CD4-positive, CD25-positive, alpha-beta regulatory T cell (primary cell): Measurements from ENCODE around the gene OR51E1. TPM values are rescaled to one million over a fixed set of nuclear protein-coding genes. Genes with fewer than 3 reads are reported as not detected.

ENCODE experiments used
- ATAC-seq, 2 donors: fragments of 150-1000 bp; cut with Tn5 transposase; one replicate each; pipeline ENCODE4 v1.10.0; 2021; ENCODE audit warnings: low read depth in 2 of 2, moderate number of reproducible peaks in 2 of 2, moderate library complexity in 1 of 2
- DNase-seq, 3 donors: peaks; one replicate each; pipeline versions ENCODE4 v3.0.0 to v3.0.0-alpha.2; 2012 to 2022; ENCODE audit warnings: mixed read lengths in 1 of 3
- H3K27ac ChIP-seq: one replicate; pipeline ENCODE4 v1.7.0; 2013; ENCODE audit warnings: mild to moderate bottlenecking, low read length; ENCODE audit not compliant: insufficient read depth, poor library complexity, severe bottlenecking
- H3K27me3 ChIP-seq: one replicate; pipeline ENCODE4 v1.7.0; 2013; ENCODE audit warnings: low read length; ENCODE audit not compliant: control insufficient read depth, insufficient read depth
- H3K36me3 ChIP-seq: one replicate; pipeline ENCODE4 v1.7.0; 2013; ENCODE audit warnings: mild to moderate bottlenecking, low read length, moderate library complexity; ENCODE audit not compliant: control insufficient read depth, insufficient read depth
- H3K4me1 ChIP-seq: 2 replicates; pipeline ENCODE4 v1.7.0; 2013; ENCODE audit warnings: mild to moderate bottlenecking, low read length; ENCODE audit not compliant: insufficient read depth, control insufficient read depth, poor library complexity, severe bottlenecking
- H3K4me3 ChIP-seq: one replicate; pipeline ENCODE4 v1.7.0; 2013; ENCODE audit warnings: low read depth, mild to moderate bottlenecking, low read length, moderate library complexity
- H3K9me3 ChIP-seq, 2 experiments: 1 replicate in 1 of 2; 2 replicates in 1 of 2; pipeline ENCODE4 v1.7.0; 2013; ENCODE audit warnings: low read length in 2 of 2, mild to moderate bottlenecking in 1 of 2, moderate library complexity in 1 of 2; ENCODE audit not compliant: control insufficient read depth in 2 of 2
- H3K27ac Mint-ChIP-seq, 3 donors: one replicate each; pipeline ENCODE4 v1.8.0; 2020 to 2022; ENCODE audit warnings: mild to moderate bottlenecking in 3 of 3, mixed read lengths in 3 of 3, moderate library complexity in 2 of 3
- H3K27me3 Mint-ChIP-seq: one replicate; pipeline ENCODE4 v1.8.0; 2022; ENCODE audit warnings: mild to moderate bottlenecking, mixed read lengths
- H3K36me3 Mint-ChIP-seq: one replicate; pipeline ENCODE4 v1.8.0; 2020; ENCODE audit warnings: mixed read lengths
- H3K4me1 Mint-ChIP-seq, 4 donors: one replicate each; pipeline ENCODE4 v1.8.0; 2020 to 2022; ENCODE audit warnings: mixed read lengths in 4 of 4, mild to moderate bottlenecking in 1 of 4
- H3K4me3 Mint-ChIP-seq, 4 donors: one replicate each; pipeline ENCODE4 v1.8.0; 2020 to 2022; ENCODE audit warnings: mild to moderate bottlenecking in 4 of 4, mixed read lengths in 4 of 4, moderate library complexity in 3 of 4
- H3K9me3 Mint-ChIP-seq, 7 donors: one replicate each; pipeline ENCODE4 v1.8.0; 2020 to 2022; ENCODE audit warnings: mixed read lengths in 7 of 7, mild to moderate bottlenecking in 3 of 7, moderate library complexity in 2 of 7
- polyA plus RNA-seq, 4 donors: library from polyadenylated mRNA; unstranded; fragments of 300-500 nt; fragmentation: Illumina TruSeq; gene quantifications; one replicate each; pipeline ENCODE4 v1.2.3, GENCODE V29; 2021
- total RNA-seq: library from RNA; stranded (reverse); gene quantifications from one replicate; pipeline ENCODE4 v1.2.3, GENCODE V29; 2022

OR51E1 gene
- total and polyA plus RNA-seq, 5 donors from 2014 or later = not detected

DNA sequence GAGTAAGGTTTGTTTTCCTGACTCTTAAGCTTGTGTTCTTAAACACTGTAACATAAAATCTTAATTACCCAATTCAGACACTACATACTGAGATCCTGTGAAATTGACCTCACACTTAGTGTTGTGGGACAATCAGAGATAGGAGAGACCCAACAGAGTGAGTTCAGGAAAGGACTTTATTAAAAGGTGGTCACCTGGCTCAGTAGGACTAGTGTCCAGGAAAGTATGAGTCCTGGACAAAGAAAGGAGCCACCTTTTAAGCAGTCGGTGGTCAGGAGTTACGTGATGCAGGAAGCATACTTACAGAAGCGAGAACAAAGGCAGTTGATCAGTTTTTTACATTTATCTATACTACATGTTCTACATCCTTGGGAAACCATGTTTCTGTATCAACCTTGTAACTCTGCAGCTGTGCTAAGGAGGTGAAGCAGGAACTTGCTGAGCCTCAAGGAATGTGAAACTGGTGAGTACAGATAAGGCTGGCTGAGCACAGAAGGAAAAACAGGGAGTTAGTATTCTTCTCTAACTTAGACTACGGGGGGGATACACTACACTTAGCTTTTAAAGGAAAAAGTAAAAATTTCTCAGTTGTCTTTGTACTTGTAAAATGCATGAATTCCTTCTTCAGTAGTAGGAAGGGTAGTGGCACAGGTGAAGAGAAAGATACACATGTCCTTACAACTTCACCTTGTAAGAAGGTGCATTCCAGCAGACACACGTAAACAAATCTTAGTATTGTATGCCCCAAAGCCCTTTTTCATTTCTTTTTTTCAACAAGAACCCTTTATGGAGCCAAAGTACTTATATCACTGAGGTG, 15.1 kb downstream of the OR51E1 start:
- H3K27me3 Mint-ChIP-seq = peaks cover 4% of the 10 kb centered on the region
- H3K36me3 Mint-ChIP-seq = no peaks in the 10 kb centered on the region
- no peak overlapping the region for H3K4me3 ChIP-seq
- DNase-seq = no peak
- no peaks in the 10 kb centered on the region for H3K36me3 ChIP-seq
- no peaks in the 10 kb centered on the region for H3K4me1 ChIP-seq
- no peak for ATAC-seq
- H3K27ac Mint-ChIP-seq = no peak overlapping the region
- H3K27ac ChIP-seq = no peak overlapping the region
- H3K9me3 ChIP-seq = no peaks in the 10 kb centered on the region
- H3K4me3 Mint-ChIP-seq = no peak overlapping the region
- H3K9me3 Mint-ChIP-seq = no peaks in the 10 kb centered on the region
- no peaks in the 10 kb centered on the region for H3K4me1 Mint-ChIP-seq
- H3K27me3 ChIP-seq = no peaks in the 10 kb centered on the region

DNA sequence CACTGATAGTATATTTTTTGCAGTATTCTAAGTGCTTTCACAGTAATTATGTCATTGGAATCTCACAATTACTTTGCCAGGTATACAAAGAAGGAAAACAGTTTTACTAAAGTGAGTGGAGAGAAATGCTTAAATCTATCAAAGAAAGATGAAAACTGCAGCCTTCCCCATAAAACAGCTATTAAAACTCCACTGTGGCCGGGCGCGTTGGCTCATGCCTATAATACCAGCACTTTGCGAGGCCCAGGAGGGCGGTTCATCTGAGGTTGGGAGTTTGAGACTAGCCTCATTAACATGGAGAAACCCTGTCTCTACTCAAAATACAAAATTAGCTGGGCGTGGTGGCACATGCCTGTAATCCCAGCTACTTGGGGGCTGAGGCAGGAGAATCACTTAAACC, 19.1 kb downstream of the OR51E1 start:
- no peak for ATAC-seq
- no peak overlapping the region for H3K4me3 Mint-ChIP-seq
- no peak for DNase-seq
- Histone ChIP-seq H3K4me1 (no peaks in the 10 kb centered on the region), H3K4me3 (no peak overlapping the region), H3K27ac (no peak overlapping the region), H3K36me3 (no peaks in the 10 kb centered on the region), H3K9me3 (no peaks in the 10 kb centered on the region), H3K27me3 (peaks cover 1% of the 10 kb centered on the region)
- no peak overlapping the region for H3K27ac Mint-ChIP-seq
- H3K36me3 Mint-ChIP-seq = no peaks in the 10 kb centered on the region
- H3K9me3 Mint-ChIP-seq = peaks cover 0 to 1% (median 0%) of the 10 kb centered on the region in 7 donors
- H3K27me3 Mint-ChIP-seq = peaks cover 9% of the 10 kb centered on the region
- no peaks in the 10 kb centered on the region for H3K4me1 Mint-ChIP-seq

DNA sequence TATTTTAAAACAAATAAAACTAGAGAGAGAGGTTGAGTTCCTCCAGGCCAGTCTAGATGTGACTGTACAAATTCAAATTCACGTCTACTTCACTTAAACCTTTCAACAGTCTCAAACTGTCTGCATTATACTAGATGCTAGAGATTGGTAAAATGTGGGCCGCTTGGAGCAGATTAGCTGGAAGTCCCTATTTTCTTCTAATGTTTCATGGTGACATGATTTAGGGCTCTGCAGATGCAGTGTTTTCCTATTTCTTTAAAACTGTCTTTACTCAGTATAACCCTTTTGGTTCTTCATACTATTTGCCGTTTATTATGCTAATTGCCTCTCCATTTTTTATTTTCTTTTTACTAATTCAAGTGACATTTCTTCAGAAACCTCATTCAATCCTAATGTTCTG, 20.4 kb downstream of the OR51E1 start:
- Histone ChIP-seq H3K4me3 (no peak overlapping the region), H3K27ac (no peak overlapping the region), H3K4me1 (no peaks in the 10 kb centered on the region), H3K27me3 (peaks cover 1% of the 10 kb centered on the region), H3K36me3 (no peaks in the 10 kb centered on the region), H3K9me3 (no peaks in the 10 kb centered on the region)
- DNase-seq = no peak
- peaks cover 0 to 1% (median 0%) of the 10 kb centered on the region in 7 donors for H3K9me3 Mint-ChIP-seq
- no peak overlapping the region for H3K4me3 Mint-ChIP-seq
- peaks cover 14% of the 10 kb centered on the region for H3K27me3 Mint-ChIP-seq
- H3K4me1 Mint-ChIP-seq = no peaks in the 10 kb centered on the region
- no peak overlapping the region for H3K27ac Mint-ChIP-seq
- ATAC-seq = no peak
- H3K36me3 Mint-ChIP-seq = no peaks in the 10 kb centered on the region

DNA sequence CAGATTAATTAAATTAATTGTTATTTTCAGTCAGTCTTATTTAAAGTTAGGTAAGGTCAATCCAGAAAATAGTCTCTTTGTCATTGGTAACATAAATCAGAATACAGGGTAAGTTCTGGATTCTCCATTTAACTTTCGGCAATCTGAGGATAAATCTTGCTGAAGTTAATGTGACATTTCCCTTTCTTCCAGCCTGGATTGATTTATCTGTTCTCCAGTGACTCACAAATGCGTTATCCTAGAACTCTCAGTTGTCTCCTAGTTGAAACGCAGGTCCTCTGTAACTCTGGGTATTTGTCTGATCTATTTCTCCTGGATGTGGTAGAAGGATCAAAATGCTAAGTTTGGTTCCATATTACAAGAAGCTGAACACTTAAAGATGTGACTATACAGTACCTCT, 21.0 kb downstream of the OR51E1 start:
- Mint-ChIP-seq H3K4me3 (no peak overlapping the region), H3K27me3 (peaks cover 19% of the 10 kb centered on the region), H3K36me3 (no peaks in the 10 kb centered on the region), H3K9me3 (peaks cover 0 to 1% (median 0%) of the 10 kb centered on the region in 7 donors), H3K4me1 (no peaks in the 10 kb centered on the region), H3K27ac (no peak overlapping the region)
- Histone ChIP-seq H3K4me1 (no peaks in the 10 kb centered on the region), H3K27ac (no peak overlapping the region), H3K27me3 (peaks cover 1% of the 10 kb centered on the region), H3K9me3 (no peaks in the 10 kb centered on the region), H3K36me3 (no peaks in the 10 kb centered on the region), H3K4me3 (no peak overlapping the region)
- DNase-seq = no peak
- no peak for ATAC-seq

DNA sequence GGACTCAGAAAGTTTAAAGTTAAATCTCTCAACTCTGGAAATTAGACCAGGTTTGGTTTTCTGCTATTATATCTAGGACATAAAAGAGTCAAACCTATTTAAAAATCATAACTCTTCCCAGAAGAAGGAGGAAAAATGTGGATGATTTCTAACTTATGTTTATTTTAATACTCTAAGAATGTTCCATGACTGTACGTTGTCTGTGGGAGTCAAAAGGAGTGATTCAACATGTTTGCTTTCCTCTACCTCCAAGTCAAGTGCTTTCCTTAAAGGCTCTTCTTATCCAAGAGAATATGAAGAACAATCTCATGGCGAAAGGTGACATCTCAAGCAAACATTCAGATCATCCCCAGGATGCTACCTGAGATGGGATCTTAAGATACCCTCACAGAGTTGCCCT, 21.6 kb downstream of the OR51E1 start:
- Histone ChIP-seq H3K4me1 (no peaks in the 10 kb centered on the region), H3K9me3 (no peaks in the 10 kb centered on the region), H3K36me3 (no peaks in the 10 kb centered on the region), H3K27me3 (peaks cover 1% of the 10 kb centered on the region), H3K4me3 (no peak overlapping the region), H3K27ac (no peak overlapping the region)
- peaks cover 0 to 1% (median 0%) of the 10 kb centered on the region in 7 donors for H3K9me3 Mint-ChIP-seq
- H3K4me1 Mint-ChIP-seq = no peaks in the 10 kb centered on the region
- H3K27me3 Mint-ChIP-seq = peaks cover 19% of the 10 kb centered on the region
- H3K4me3 Mint-ChIP-seq = no peak overlapping the region
- H3K36me3 Mint-ChIP-seq = no peaks in the 10 kb centered on the region
- ATAC-seq (no peak), DNase-seq (no peak)
- no peak overlapping the region for H3K27ac Mint-ChIP-seq

DNA sequence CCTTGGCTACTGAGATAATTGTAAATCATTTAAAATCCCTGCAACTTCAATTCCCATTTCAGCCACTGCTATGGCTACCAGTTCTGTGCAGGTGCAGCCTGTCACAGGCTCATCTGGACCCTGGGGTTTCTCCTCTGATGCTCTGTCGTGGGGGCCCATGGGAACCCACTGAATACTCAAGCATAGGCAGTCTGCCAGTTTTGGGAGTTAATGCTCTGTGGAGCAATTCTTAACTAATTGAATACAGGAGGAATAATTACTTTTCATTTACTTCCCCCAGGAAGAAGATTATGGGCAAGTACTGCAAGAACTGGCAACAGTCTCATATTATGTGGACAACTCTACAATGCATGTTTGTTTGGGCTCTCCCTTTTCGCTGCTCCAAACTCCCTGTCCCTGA, 28.0 kb downstream of the OR51E1 start:
- no peak for DNase-seq

DNA sequence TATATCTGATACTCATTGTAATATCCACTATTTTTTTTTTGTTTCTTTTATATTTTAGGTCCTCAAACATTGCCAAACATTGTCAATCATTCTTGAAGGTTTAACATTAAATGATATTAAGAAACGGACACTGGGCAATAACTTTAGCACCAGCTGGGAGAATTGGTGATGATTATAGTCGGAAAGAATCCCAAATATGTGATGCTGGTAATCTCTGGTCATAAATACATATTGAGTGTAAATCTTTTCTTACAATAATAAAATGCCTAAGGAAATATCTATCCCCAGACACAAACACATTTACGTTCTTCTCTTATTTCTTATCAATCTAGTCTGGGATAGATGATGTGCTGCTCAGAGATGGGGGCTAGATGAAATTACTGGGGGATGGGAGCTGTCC, 28.7 kb downstream of the OR51E1 start:
- H3K36me3 Mint-ChIP-seq = no peaks in the 10 kb centered on the region
- Histone ChIP-seq H3K36me3 (no peaks in the 10 kb centered on the region), H3K27ac (no peak overlapping the region), H3K4me3 (no peak overlapping the region), H3K9me3 (no peaks in the 10 kb centered on the region), H3K4me1 (no peaks in the 10 kb centered on the region), H3K27me3 (peaks cover 1% of the 10 kb centered on the region)
- H3K4me3 Mint-ChIP-seq = no peak overlapping the region
- peaks cover 0 to 2% (median 0%) of the 10 kb centered on the region in 7 donors for H3K9me3 Mint-ChIP-seq
- no peak overlapping the region for H3K27ac Mint-ChIP-seq
- ATAC-seq (no peak), DNase-seq (no peak)
- H3K27me3 Mint-ChIP-seq = peaks cover 28% of the 10 kb centered on the region
- H3K4me1 Mint-ChIP-seq = no peaks in the 10 kb centered on the region

More for the DNA sequence above, 28.0 kb downstream of the OR51E1 start:
- H3K4me3 ChIP-seq = no peak overlapping the region
- no peak overlapping the region for H3K27ac Mint-ChIP-seq
- no peaks in the 10 kb centered on the region for H3K4me1 Mint-ChIP-seq
- no peaks in the 10 kb centered on the region for H3K4me1 ChIP-seq
- no peak overlapping the region for H3K4me3 Mint-ChIP-seq
- no peaks in the 10 kb centered on the region for H3K9me3 ChIP-seq
- peaks cover 28% of the 10 kb centered on the region for H3K27me3 Mint-ChIP-seq
- H3K27me3 ChIP-seq = peaks cover 1% of the 10 kb centered on the region
- peaks cover 0 to 2% (median 0%) of the 10 kb centered on the region in 7 donors for H3K9me3 Mint-ChIP-seq
- no peak overlapping the region for H3K27ac ChIP-seq
- ATAC-seq = no peak
- H3K36me3 Mint-ChIP-seq = no peaks in the 10 kb centered on the region
- no peaks in the 10 kb centered on the region for H3K36me3 ChIP-seq

DNA sequence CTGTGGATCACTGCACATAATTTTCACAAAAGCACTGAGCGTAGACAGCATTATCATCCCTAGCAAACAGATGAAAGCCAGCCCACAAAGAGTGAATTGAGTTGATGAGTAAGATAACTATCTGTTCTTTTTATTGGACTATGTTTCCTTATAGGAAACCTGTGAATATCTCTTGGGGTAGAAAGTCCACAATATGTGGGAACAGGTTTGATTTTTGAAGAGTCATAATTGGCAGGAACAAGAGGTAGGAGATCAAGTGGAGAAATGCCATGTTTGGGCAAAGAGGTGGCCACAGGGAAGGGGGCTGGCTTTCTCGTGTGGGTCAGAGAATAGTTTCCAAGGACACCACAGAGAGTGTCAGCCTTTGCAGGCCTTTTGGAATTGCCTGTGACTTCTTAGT, 30.0 kb downstream of the OR51E1 start:
- no peak overlapping the region for H3K27ac ChIP-seq
- Mint-ChIP-seq H3K27me3 (peaks cover 20% of the 10 kb centered on the region), H3K4me1 (no peaks in the 10 kb centered on the region), H3K9me3 (peaks cover 0 to 2% (median 0%) of the 10 kb centered on the region in 7 donors), H3K27ac (no peak overlapping the region), H3K4me3 (no peak overlapping the region), H3K36me3 (no peaks in the 10 kb centered on the region)
- ATAC-seq (no peak), DNase-seq (no peak)
- no peaks in the 10 kb centered on the region for H3K4me1 ChIP-seq
- no peaks in the 10 kb centered on the region for H3K9me3 ChIP-seq
- no peaks in the 10 kb centered on the region for H3K36me3 ChIP-seq
- no peak overlapping the region for H3K4me3 ChIP-seq
- no peaks in the 10 kb centered on the region for H3K27me3 ChIP-seq
